Vagina (tissue), 2 donors: Measurements from ENCODE around the gene BUD31.

Experiments used
- CTCF ChIP-seq, 3 experiments: fragments of 450-650 bp in 2 of 3; fragments of 200-600 bp in 1 of 3; sonication (generic) in 1 of 3; IDR thresholded peaks; one replicate each; pipeline ENCODE4 v1.5.1; 2017 to 2019; ENCODE audit warnings: antibody characterized with exemption in 3 of 3, mild to moderate bottlenecking in 2 of 3, moderate library complexity in 2 of 3
- POLR2A ChIP-seq, 2 donors: fragments of 450-650 bp; IDR thresholded peaks; one replicate each; pipeline ENCODE4 v1.6.1; 2017; ENCODE audit warnings: antibody characterized with exemption in 2 of 2, mild to moderate bottlenecking in 2 of 2, moderate library complexity in 2 of 2
- POLR2AphosphoS5 ChIP-seq, 2 donors: sonication (generic); formaldehyde crosslinking; IDR thresholded peaks; one replicate each; pipeline ENCODE4 v1.9.0; 2017; ENCODE audit warnings: antibody characterized with exemption in 2 of 2, mild to moderate bottlenecking in 2 of 2, low read depth in 1 of 2; ENCODE audit not compliant: insufficient read depth in 1 of 2

GRCh38 chr7:99359465-99360154, 49.2 kb upstream of the BUD31 start:
- TF ChIP-seq CTCF (IDR thresholded peaks at IDR 0.05) (no peak), POLR2A (IDR thresholded peaks at IDR 0.05) (no peak), POLR2AphosphoS5 (IDR thresholded peaks at IDR 0.05; ENCODE audit: insufficient read depth in 1 of 2, low read depth in 1 of 2) (no peak)
